Tibial nerve (tissue), 4 donors: ENCODE results near the gene PIEZO1. TPM values are rescaled to one million over a fixed set of nuclear protein-coding genes. Genes with fewer than 3 reads are reported as not detected.
"Not testable (repeated sequence)": the region's sequence is repeated elsewhere in the genome, so short reads cannot be mapped to it uniquely, and the experiment has no call there.

Source experiments
- DNase-seq, 2 donors: peaks; one replicate each; pipeline ENCODE4 v3.0.0-alpha.2; 2019; ENCODE audit warnings: low spot score in 2 of 2
- H3K27ac ChIP-seq, 4 donors: fragments of 200-600 bp; sonication (generic) in 3 of 4; one replicate each; pipeline ENCODE4 v1.5.1; 2017 to 2019; ENCODE audit warnings: mild to moderate bottlenecking in 1 of 4
- H3K27me3 ChIP-seq, 2 donors: fragments of 200-600 bp; sonication (generic) in 1 of 2; one replicate each; pipeline versions ENCODE4 v1.5.1 to v1.6.0; 2017 to 2019
- H3K36me3 ChIP-seq, 3 donors: fragments of 200-600 bp; sonication (generic); one replicate each; pipeline ENCODE4 v1.5.1; 2018 to 2019
- H3K4me1 ChIP-seq, 4 donors: fragments of 200-600 bp; sonication (generic) in 3 of 4; one replicate each; pipeline ENCODE4 v1.5.1; 2017 to 2019
- H3K4me3 ChIP-seq, 4 donors: fragments of 200-600 bp; sonication (generic) in 3 of 4; one replicate each; pipeline ENCODE4 v1.5.1; 2017 to 2019; ENCODE audit warnings: mild to moderate bottlenecking in 1 of 4, moderate library complexity in 1 of 4
- H3K9me3 ChIP-seq, 4 donors: fragments of 200-600 bp; sonication (generic) in 3 of 4; one replicate each; pipeline ENCODE4 v1.5.1; 2017 to 2019
- EP300 ChIP-seq, 2 donors: sonication (generic); formaldehyde crosslinking; IDR thresholded peaks; one replicate each; pipeline ENCODE4 v1.6.1; 2017; ENCODE audit warnings: antibody characterized with exemption in 2 of 2, mild to moderate bottlenecking in 1 of 2
- POLR2A ChIP-seq, 2 donors: fragments of 450-650 bp; IDR thresholded peaks; one replicate each; pipeline ENCODE4 v1.6.1; 2017; ENCODE audit warnings: antibody characterized with exemption in 2 of 2, mild to moderate bottlenecking in 2 of 2, moderate library complexity in 2 of 2
- WGBS, 2 donors: methylation state at CpG; one replicate each; pipeline ENCODE4 v1.1.5; 2018; 5-methylcytosine and 5-hydroxymethylcytosine counted together
- total RNA-seq, 4 donors: library from RNA; depleted of rRNA; stranded (reverse); fragments of >200 nt; gene quantifications; one replicate each; pipeline ENCODE4 v1.1.0, GENCODE V29; 2016
- TF ChIP-seq, protein P1 (sequence below), 5 experiments: fragments of 200-600 bp in 3 of 5; fragments of 450-650 bp in 2 of 5; sonication (generic) in 3 of 5; IDR thresholded peaks; one replicate each; pipeline ENCODE4 v1.5.1; 2016 to 2019; ENCODE audit warnings: antibody characterized with exemption in 5 of 5, mild to moderate bottlenecking in 3 of 5, moderate library complexity in 2 of 5

The PIEZO1 gene
- total RNA-seq, 4 donors from 2014 or later = 90.5 to 309 (median 165) TPM

DNA sequence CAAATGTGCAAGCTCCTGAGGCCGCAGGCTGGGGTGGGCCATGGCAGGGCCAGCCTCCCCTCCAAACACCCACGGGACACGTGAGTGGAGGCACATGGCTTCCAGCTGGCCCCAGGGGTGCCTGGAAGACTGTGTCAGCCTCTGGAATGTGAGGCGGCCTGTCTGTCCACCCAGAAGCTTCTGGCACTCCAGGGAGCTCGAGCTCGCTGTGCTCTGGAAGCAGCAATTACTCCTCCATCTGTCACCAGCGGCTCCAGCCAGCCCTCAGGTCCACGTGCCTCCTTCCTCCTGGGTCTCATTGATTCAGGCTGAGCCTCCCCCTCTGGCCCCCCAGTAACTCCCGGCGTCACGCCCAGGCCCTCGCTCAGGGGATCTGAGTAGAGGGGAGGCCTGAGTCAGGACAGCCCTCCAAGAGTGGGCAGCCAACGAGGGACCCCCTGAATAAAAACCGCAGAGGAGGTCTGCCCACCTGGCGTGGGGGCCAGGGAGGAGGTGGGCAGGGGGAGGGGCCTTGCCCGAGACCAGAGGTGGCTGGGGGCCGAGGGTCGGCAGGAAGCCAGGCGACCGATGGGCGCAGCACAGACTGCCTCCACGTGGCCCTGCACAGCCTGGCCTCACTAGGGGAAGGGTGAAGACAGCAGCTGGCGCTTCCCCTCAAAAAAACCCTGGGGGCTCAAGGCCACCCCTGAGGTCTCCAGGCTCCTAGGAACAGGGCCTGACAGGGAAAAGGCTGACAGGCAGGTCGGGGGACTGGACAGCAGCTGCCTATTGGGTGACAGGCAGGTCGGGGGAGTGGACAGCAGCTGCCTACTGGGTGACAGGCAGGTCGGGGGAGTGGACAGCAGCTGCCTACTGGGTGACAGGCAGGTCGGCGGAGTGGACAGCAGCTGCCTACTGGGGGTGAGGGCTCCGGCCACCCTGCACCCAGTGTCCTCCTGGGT is 11.9 kb downstream of the PIEZO1 start:
- H3K9me3 ChIP-seq = no peaks in the 10 kb centered on the region
- TF ChIP-seq POLR2A (IDR thresholded peaks at IDR 0.05) = no peak
- TF ChIP-seq EP300 (IDR thresholded peaks at IDR 0.05) = peak in 1 of 2 donors; percentile 33
- TF ChIP-seq, protein P1, sequence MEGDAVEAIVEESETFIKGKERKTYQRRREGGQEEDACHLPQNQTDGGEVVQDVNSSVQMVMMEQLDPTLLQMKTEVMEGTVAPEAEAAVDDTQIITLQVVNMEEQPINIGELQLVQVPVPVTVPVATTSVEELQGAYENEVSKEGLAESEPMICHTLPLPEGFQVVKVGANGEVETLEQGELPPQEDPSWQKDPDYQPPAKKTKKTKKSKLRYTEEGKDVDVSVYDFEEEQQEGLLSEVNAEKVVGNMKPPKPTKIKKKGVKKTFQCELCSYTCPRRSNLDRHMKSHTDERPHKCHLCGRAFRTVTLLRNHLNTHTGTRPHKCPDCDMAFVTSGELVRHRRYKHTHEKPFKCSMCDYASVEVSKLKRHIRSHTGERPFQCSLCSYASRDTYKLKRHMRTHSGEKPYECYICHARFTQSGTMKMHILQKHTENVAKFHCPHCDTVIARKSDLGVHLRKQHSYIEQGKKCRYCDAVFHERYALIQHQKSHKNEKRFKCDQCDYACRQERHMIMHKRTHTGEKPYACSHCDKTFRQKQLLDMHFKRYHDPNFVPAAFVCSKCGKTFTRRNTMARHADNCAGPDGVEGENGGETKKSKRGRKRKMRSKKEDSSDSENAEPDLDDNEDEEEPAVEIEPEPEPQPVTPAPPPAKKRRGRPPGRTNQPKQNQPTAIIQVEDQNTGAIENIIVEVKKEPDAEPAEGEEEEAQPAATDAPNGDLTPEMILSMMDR (IDR thresholded peaks at IDR 0.05) = no peak
- no peaks in the 10 kb centered on the region for H3K36me3 ChIP-seq
- WGBS, 2 donors = 26 to 37% methylated on average over 15 to 27 of the region's 29 CpGs
- no peak overlapping the region for H3K4me3 ChIP-seq
- peaks cover 0 to 94% (median 57%) of the 10 kb centered on the region in 4 donors for H3K4me1 ChIP-seq
- DNase-seq = no peak
- peak overlapping the region in 2 of 4 donors; percentile 81 to 83 for H3K27ac ChIP-seq
- no peaks in the 10 kb centered on the region for H3K27me3 ChIP-seq

DNA sequence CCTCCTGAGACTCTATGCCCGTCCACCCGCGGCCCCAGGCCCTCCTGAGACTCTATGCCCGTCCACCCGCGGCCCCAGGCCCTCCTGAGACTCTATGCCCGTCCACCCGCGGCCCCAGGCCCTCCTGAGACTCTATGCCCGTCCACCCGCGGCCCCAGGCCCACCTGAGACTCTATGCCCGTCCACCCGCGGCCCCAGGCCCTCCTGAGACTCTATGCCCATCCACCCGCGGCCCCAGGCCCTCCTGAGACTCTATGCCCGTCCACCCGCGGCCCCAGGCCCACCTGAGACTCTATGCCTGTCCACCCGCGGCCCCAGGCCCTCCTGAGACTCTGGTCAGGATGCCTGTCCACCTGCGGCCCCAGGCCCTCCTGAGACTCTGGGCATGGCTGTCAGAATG is 13.2 kb downstream of the PIEZO1 start:
- peaks cover 0 to 94% (median 69%) of the 10 kb centered on the region in 4 donors for H3K4me1 ChIP-seq
- not testable (repeated sequence) for H3K27me3 ChIP-seq, H3K4me3 ChIP-seq, DNase-seq, H3K9me3 ChIP-seq, H3K36me3 ChIP-seq, H3K27ac ChIP-seq
- WGBS, 2 donors = 95 to 96% methylated on average over 5 to 11 of the region's 23 CpGs

DNA sequence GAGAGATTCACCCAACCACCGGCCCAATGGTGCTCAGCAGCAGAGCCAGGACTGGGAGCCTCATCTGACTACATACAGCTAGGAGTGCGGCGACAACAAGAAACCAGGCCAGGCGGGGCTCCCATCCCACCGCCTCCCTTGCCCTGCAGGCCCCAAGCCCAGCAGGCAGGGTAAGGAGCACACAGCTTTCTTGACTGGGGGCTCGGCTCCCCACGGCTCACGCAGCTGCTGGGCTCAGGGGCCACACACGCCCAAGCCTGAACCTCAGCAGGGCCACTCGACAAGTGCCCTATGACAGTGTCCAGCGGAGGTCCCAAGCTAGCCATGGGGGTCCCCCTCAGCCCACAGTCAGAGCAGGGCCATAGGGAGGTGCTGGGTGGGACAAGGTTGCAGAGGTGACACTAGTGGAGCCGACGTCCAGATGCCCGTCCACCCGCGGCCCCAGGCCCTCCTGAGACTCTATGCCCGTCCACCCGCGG is 13.7 kb downstream of the PIEZO1 start:
- no peaks in the 10 kb centered on the region for H3K9me3 ChIP-seq
- DNase-seq = no peak
- no peaks in the 10 kb centered on the region for H3K27me3 ChIP-seq
- H3K4me3 ChIP-seq = no peak overlapping the region
- TF ChIP-seq POLR2A (IDR thresholded peaks at IDR 0.05) (no peak), EP300 (IDR thresholded peaks at IDR 0.05) (no peak)
- TF ChIP-seq, protein P1 (IDR thresholded peaks at IDR 0.05) = no peak
- WGBS, 2 donors = 65 to 78% methylated on average over 8 to 13 of the region's 19 CpGs
- H3K4me1 ChIP-seq = peaks cover 0 to 94% (median 67%) of the 10 kb centered on the region in 4 donors
- H3K36me3 ChIP-seq = peaks cover 0 to under 1% (median 0%) of the 10 kb centered on the region in 3 donors
- peak overlapping the region in 3 of 4 donors; percentile 31 to 59 (median 32) for H3K27ac ChIP-seq

DNA sequence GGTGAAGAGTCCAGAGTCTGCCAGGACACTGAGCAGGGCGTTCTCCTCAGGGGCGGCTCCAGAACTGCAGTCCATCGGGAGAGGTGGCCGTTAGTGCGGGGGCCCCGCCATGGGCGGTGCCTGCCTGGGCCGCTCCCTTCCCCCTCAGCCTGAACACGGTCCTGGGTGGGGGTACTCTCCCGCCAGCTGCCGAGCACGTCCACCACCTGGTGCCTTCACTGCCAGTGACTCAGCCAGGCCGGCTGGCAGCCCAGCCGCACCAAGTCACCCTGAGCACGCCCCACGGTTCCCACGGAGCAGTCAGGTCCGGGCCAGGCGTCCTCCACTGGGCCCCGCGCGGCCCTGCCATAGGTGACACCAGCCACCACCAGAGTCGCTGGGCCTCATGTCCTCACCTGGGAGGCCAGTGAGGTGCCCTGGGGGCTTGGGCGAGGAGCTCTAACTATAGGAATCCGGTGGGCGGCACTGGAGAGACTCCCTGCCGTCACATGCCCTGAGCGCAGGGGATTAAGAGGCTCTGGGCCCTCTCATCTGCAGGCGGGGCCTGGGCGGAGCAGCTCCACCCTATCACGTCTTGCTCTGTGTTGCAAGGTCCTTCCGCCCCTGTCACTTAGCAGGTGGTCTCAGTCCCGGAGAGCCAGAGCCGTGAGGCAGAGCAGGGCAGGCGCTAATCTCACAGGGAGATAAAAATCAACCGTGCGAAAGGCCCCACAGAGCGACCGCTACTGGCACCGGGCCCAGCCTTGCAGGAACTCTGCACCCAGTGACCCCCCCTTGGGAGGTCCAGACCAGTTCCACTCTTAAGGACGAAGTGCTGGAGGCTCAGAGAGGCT is 14.3 kb downstream of the PIEZO1 start:
- Histone ChIP-seq H3K27ac (peak overlapping the region in 3 of 4 donors; percentile 31 to 59 (median 49)), H3K27me3 (no peaks in the 10 kb centered on the region), H3K36me3 (peaks cover 0 to 7% (median 0%) of the 10 kb centered on the region in 3 donors), H3K4me1 (peaks cover 0 to 93% (median 67%) of the 10 kb centered on the region in 4 donors), H3K4me3 (no peak overlapping the region), H3K9me3 (no peaks in the 10 kb centered on the region)
- TF ChIP-seq, protein P1 (IDR thresholded peaks at IDR 0.05) = no peak
- TF ChIP-seq EP300 (IDR thresholded peaks at IDR 0.05) (no peak), POLR2A (IDR thresholded peaks at IDR 0.05) (no peak)
- DNase-seq = no peak
- WGBS, 2 donors = 43 to 52% methylated on average over 23 to 39 of the region's 41 CpGs

DNA sequence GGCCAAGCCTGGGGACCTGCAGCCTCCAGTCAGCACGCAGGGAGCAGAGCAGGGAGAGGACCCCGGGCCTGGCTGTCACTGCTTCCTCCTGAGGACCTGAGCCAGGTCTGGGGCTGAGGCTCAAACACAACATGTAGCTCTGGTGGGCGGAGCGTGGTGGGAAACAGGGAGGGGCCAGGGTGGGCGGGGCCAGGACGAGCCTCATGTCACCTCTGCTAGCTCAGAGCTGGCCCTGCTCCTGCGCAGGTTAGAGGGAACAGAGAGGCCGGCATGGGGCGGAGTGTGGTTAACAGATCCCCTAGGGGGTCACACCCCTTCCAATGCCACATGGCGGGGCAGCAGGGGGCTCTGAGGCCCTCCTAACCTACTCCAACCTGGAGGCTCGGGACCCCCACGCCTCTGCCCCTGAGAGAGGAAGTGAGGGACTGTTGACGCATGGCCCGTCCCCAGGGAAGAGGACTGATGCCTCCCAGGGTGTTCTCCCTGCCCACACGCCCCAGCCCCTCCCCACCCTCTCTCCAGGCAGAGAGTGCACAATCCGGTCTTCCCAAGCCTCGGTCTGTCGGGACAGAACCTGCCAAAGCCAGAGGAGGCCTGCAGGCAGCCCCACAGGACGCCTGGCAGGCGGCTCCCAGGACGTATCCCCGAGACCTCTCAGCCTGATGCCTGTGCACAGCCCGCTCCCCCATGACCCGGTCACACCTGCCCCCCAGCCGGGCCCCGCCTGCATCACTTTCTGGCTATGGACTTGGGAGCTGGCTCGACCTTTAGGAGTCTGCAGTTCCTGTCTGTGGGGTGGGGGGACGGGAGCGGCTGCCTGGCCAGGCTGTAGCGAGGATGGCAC is 15.2 kb downstream of the PIEZO1 start:
- no peaks in the 10 kb centered on the region for H3K27me3 ChIP-seq
- H3K4me1 ChIP-seq = peaks cover 0 to 87% (median 67%) of the 10 kb centered on the region in 4 donors
- TF ChIP-seq EP300 (IDR thresholded peaks at IDR 0.05) = no peak
- TF ChIP-seq, protein P1 (IDR thresholded peaks at IDR 0.05) = no peak
- TF ChIP-seq POLR2A (IDR thresholded peaks at IDR 0.05) = no peak
- H3K4me3 ChIP-seq = no peak overlapping the region
- peaks cover 0 to 7% (median 0%) of the 10 kb centered on the region in 3 donors for H3K36me3 ChIP-seq
- no peaks in the 10 kb centered on the region for H3K9me3 ChIP-seq
- H3K27ac ChIP-seq = peak overlapping the region in 3 of 4 donors; percentile 31 to 59 (median 49)
- DNase-seq = no peak
- 71 to 72% methylated on average over 10 to 25 of the region's 30 CpGs for WGBS, 2 donors
